ENCODE data around the gene NWD2.

GRCh38 chr4:37436546-37436945, 192.0 kb downstream of the NWD2 start:
- TF ChIP-seq, protein P1, sequence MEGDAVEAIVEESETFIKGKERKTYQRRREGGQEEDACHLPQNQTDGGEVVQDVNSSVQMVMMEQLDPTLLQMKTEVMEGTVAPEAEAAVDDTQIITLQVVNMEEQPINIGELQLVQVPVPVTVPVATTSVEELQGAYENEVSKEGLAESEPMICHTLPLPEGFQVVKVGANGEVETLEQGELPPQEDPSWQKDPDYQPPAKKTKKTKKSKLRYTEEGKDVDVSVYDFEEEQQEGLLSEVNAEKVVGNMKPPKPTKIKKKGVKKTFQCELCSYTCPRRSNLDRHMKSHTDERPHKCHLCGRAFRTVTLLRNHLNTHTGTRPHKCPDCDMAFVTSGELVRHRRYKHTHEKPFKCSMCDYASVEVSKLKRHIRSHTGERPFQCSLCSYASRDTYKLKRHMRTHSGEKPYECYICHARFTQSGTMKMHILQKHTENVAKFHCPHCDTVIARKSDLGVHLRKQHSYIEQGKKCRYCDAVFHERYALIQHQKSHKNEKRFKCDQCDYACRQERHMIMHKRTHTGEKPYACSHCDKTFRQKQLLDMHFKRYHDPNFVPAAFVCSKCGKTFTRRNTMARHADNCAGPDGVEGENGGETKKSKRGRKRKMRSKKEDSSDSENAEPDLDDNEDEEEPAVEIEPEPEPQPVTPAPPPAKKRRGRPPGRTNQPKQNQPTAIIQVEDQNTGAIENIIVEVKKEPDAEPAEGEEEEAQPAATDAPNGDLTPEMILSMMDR (IDR thresholded peaks at IDR 0.05 in 4 of 5, conservative IDR thresholded peaks at IDR 0.05 in 1 of 5) = no peak
- TF ChIP-seq POLR2A (IDR thresholded peaks at IDR 0.05) = no peak

All from gastrocnemius medialis (tissue), 4 donors.